ENCODE measurements around the gene UBR4.

The UBR4 gene

GRCh38 chr1:19154876-19155275, 55.2 kb downstream of the UBR4 start:
- H3K4me3 ChIP-seq (ENCODE audit: low read depth, low read length) = no peak overlapping the region
- DNase-seq (ENCODE audit: low read depth, low spot score) = no peak
- in situ Hi-C loops (cut with HindIII; ENCODE audit: low sequenced_read_pairs) = no loop called here
- no peak for TF ChIP-seq CTCF (IDR thresholded peaks at IDR 0.05; ENCODE audit: low read depth, low read length)

GRCh38 chr1:19153169-19153568, 56.9 kb downstream of the UBR4 start:
- in situ Hi-C loops (cut with HindIII; ENCODE audit: low sequenced_read_pairs) = no loop called here
- TF ChIP-seq CTCF (IDR thresholded peaks at IDR 0.05; ENCODE audit: low read depth, low read length) = peak; percentile 11

GRCh38 chr1:19151537-19151936, 58.5 kb downstream of the UBR4 start:
- DNase-seq (ENCODE audit: low read depth, low spot score) = no peak
- in situ Hi-C loops (cut with HindIII; ENCODE audit: low sequenced_read_pairs) = no loop called here
- no peak overlapping the region for H3K4me3 ChIP-seq (ENCODE audit: low read depth, low read length)
- no peak for TF ChIP-seq CTCF (IDR thresholded peaks at IDR 0.05; ENCODE audit: low read depth, low read length)

More at GRCh38 chr1:19153169-19153568, 56.9 kb downstream of the UBR4 start:
- DNase-seq (ENCODE audit: low read depth, low spot score) = no peak
- no peak overlapping the region for H3K4me3 ChIP-seq (ENCODE audit: low read depth, low read length)

- in situ Hi-C loops (cut with HindIII; ENCODE audit: low sequenced_read_pairs) = no loop called here
- no peak for TF ChIP-seq CTCF (IDR thresholded peaks at IDR 0.05; ENCODE audit: low read depth, low read length)
- DNase-seq (ENCODE audit: low read depth, low spot score) = no peak
- no peak overlapping the region for H3K4me3 ChIP-seq (ENCODE audit: low read depth, low read length)
Measured at GRCh38 chr1:19149736-19150135, 60.3 kb downstream of the UBR4 start.

- H3K4me3 ChIP-seq (ENCODE audit: low read depth, low read length) = no peak overlapping the region
- TF ChIP-seq CTCF (IDR thresholded peaks at IDR 0.05; ENCODE audit: low read depth, low read length) = no peak
- DNase-seq (ENCODE audit: low read depth, low spot score) = no peak
- in situ Hi-C loops (cut with HindIII; ENCODE audit: low sequenced_read_pairs) = no loop called here
Measured at GRCh38 chr1:19140465-19140864, 69.6 kb downstream of the UBR4 start.

- TF ChIP-seq CTCF (IDR thresholded peaks at IDR 0.05; ENCODE audit: low read depth, low read length) = no peak
- no peak for DNase-seq (ENCODE audit: low read depth, low spot score)
- no peak overlapping the region for H3K4me3 ChIP-seq (ENCODE audit: low read depth, low read length)
- in situ Hi-C loops (cut with HindIII; ENCODE audit: low sequenced_read_pairs) = no loop called here
Measured at GRCh38 chr1:19139711-19140110, 70.4 kb downstream of the UBR4 start.
